ENCODE results near the gene BICC1.

The BICC1 gene

GRCh38 chr10:58704671-58705141 lies 192.0 kb downstream of the BICC1 start:
- no peak for DNase-seq (ENCODE audit: low read depth, low spot score)

- DNase-seq (ENCODE audit: low read depth, low spot score): no peak
These were observed 194.2 kb downstream of the BICC1 start for GRCh38 chr10:58706836-58707235.

- DNase-seq (ENCODE audit: low read depth, low spot score): no peak
These were observed 199.5 kb downstream of the BICC1 start for GRCh38 chr10:58712141-58712540.

GRCh38 chr10:58712982-58713381 lies 200.3 kb downstream of the BICC1 start:
- no peak for DNase-seq (ENCODE audit: low read depth, low spot score)

- DNase-seq (ENCODE audit: low read depth, low spot score): no peak
These were observed 201.7 kb downstream of the BICC1 start for GRCh38 chr10:58714409-58714808.

- DNase-seq (ENCODE audit: low read depth, low spot score): no peak
These were observed 202.4 kb downstream of the BICC1 start for GRCh38 chr10:58715061-58715460.

GRCh38 chr10:58718596-58718995 lies 205.9 kb downstream of the BICC1 start:
- DNase-seq (ENCODE audit: low read depth, low spot score): no peak

- no peak for DNase-seq (ENCODE audit: low read depth, low spot score)
These were observed 209.1 kb downstream of the BICC1 start for GRCh38 chr10:58721601-58722281.

- no peak for DNase-seq (ENCODE audit: low read depth, low spot score)
These were observed 210.5 kb downstream of the BICC1 start for GRCh38 chr10:58723186-58723585.

GRCh38 chr10:58723966-58724365 lies 211.3 kb downstream of the BICC1 start:
- no peak for DNase-seq (ENCODE audit: low read depth, low spot score)

- no peak for DNase-seq (ENCODE audit: low read depth, low spot score)
These were observed 212.1 kb downstream of the BICC1 start for GRCh38 chr10:58724781-58725180.

GRCh38 chr10:58725901-58726300 lies 213.2 kb downstream of the BICC1 start:
- no peak for DNase-seq (ENCODE audit: low read depth, low spot score)

- DNase-seq (ENCODE audit: low read depth, low spot score): no peak
These were observed 215.0 kb downstream of the BICC1 start for GRCh38 chr10:58727633-58728032.

- no peak for DNase-seq (ENCODE audit: low read depth, low spot score)
These were observed 218.6 kb downstream of the BICC1 start for GRCh38 chr10:58731276-58731675.

- DNase-seq (ENCODE audit: low read depth, low spot score): no peak
These were observed 220.8 kb downstream of the BICC1 start for GRCh38 chr10:58733436-58733835.

- no peak for DNase-seq (ENCODE audit: low read depth, low spot score)
These were observed 221.4 kb downstream of the BICC1 start for GRCh38 chr10:58734116-58734515.

- DNase-seq (ENCODE audit: low read depth, low spot score): no peak
These were observed 222.0 kb downstream of the BICC1 start for GRCh38 chr10:58734664-58735063.

- no peak for DNase-seq (ENCODE audit: low read depth, low spot score)
These were observed 222.4 kb downstream of the BICC1 start for GRCh38 chr10:58735087-58735486.

GRCh38 chr10:58740620-58741369 lies 228.1 kb downstream of the BICC1 start:
- DNase-seq (ENCODE audit: low read depth, low spot score): no peak

GRCh38 chr10:58741673-58742072 lies 229.0 kb downstream of the BICC1 start:
- no peak for DNase-seq (ENCODE audit: low read depth, low spot score)

GRCh38 chr10:58742141-58742540 lies 229.5 kb downstream of the BICC1 start:
- no peak for DNase-seq (ENCODE audit: low read depth, low spot score)

GRCh38 chr10:58743466-58744115 lies 230.9 kb downstream of the BICC1 start:
- DNase-seq (ENCODE audit: low read depth, low spot score): no peak
